Esophagus muscularis mucosa (tissue), 4 donors: ENCODE results near the gene SYCP1.

Experiments
- CTCF ChIP-seq, 3 experiments: fragments of 200-600 bp in 2 of 3; fragments of 450-650 bp in 1 of 3; sonication (generic) in 2 of 3; IDR thresholded peaks; one replicate each; pipeline ENCODE4 v1.5.1; 2017 to 2019; ENCODE audit warnings: antibody characterized with exemption in 3 of 3, mild to moderate bottlenecking in 2 of 3, moderate library complexity in 1 of 3
- EP300 ChIP-seq: sonication (generic); formaldehyde crosslinking; IDR thresholded peaks from one replicate; pipeline ENCODE4 v1.6.1; 2017; ENCODE audit warnings: antibody characterized with exemption
- POLR2AphosphoS5 ChIP-seq, 2 donors: sonication (generic); formaldehyde crosslinking; IDR thresholded peaks; one replicate each; pipeline ENCODE4 v1.6.1; 2017; ENCODE audit warnings: antibody characterized with exemption in 2 of 2

- TF ChIP-seq CTCF (IDR thresholded peaks at IDR 0.05): no peak
- no peak for TF ChIP-seq POLR2AphosphoS5 (IDR thresholded peaks at IDR 0.05)
- no peak for TF ChIP-seq EP300
These were observed 47.2 kb downstream of the SYCP1 start for GRCh38 chr1:114901814-114902213.
